HG03575 (cell line): ENCODE results near the gene PLS1.
"Not testable (repeated sequence)": the region's sequence is repeated elsewhere in the genome, so short reads cannot be mapped to it uniquely, and the experiment has no call there.

Experiments used
- ATAC-seq: cut with Tn5 transposase; IDR thresholded peaks from one replicate; pipeline ENCODE4 v1.9.1; 2021; ENCODE audit not compliant: unreplicated experiment, insufficient number of reproducible peaks, low FRiP score; ENCODE audit errors: extremely low read depth

PLS1 gene

GRCh38 chr3:142595951-142596725 is at the start of gene PLS1:
TSS of gene PLS1 (plus strand) at chr3:142596393. CDS start at chr3:142664238, 67,845 bp downstream.
- no peak for ATAC-seq

GRCh38 chr3:142549986-142550385 is 46.2 kb upstream of the PLS1 start:
- ATAC-seq = no peak

GRCh38 chr3:142552579-142552978 is 43.6 kb upstream of the PLS1 start:
- not testable (repeated sequence) for ATAC-seq

GRCh38 chr3:142553741-142554140 is 42.5 kb upstream of the PLS1 start:
- ATAC-seq = no peak

- no peak for ATAC-seq
Measured at GRCh38 chr3:142560118-142560517, 36.1 kb upstream of the PLS1 start.

GRCh38 chr3:142563496-142563997 is 32.6 kb upstream of the PLS1 start:
- ATAC-seq = no peak

- ATAC-seq = no peak
Measured at GRCh38 chr3:142566096-142566495, 30.1 kb upstream of the PLS1 start.

GRCh38 chr3:142568393-142569017 is 27.7 kb upstream of the PLS1 start:
- ATAC-seq = no peak

- not testable (repeated sequence) for ATAC-seq
Measured at GRCh38 chr3:142569422-142569821, 26.8 kb upstream of the PLS1 start.

GRCh38 chr3:142574223-142574622 is 22.0 kb upstream of the PLS1 start:
- not testable (repeated sequence) for ATAC-seq

- no peak for ATAC-seq
Measured at GRCh38 chr3:142574665-142575064, 21.5 kb upstream of the PLS1 start.

GRCh38 chr3:142576792-142577191 is 19.4 kb upstream of the PLS1 start:
- no peak for ATAC-seq

GRCh38 chr3:142577696-142578328 is 18.4 kb upstream of the PLS1 start:
- no peak for ATAC-seq

- ATAC-seq = peak; percentile 82
Measured at GRCh38 chr3:142578329-142579223, 17.6 kb upstream of the PLS1 start, which contains the start of gene ATR. TSS of gene ATR (minus strand) at chr3:142578733. CDS start at chr3:142578704, 29 bp downstream.

GRCh38 chr3:142580061-142580423 is 16.2 kb upstream of the PLS1 start:
- ATAC-seq = no peak

- ATAC-seq = not testable (repeated sequence)
Measured at GRCh38 chr3:142581070-142581469, 15.1 kb upstream of the PLS1 start.

GRCh38 chr3:142586803-142587406 is 9.3 kb upstream of the PLS1 start:
- ATAC-seq = no peak

- ATAC-seq = no peak
Measured at GRCh38 chr3:142588703-142589102, 7.5 kb upstream of the PLS1 start.
